Sigmoid colon (tissue), 4 donors: Measurements from ENCODE around the gene PROM2.

Experiments
- CTCF ChIP-seq, 4 experiments: fragments of 450-650 bp in 3 of 4; fragments of 200-600 bp in 1 of 4; IDR thresholded peaks; one replicate each; pipeline ENCODE4 v1.5.1; 2016 to 2019; ENCODE audit warnings: antibody characterized with exemption in 4 of 4, mild to moderate bottlenecking in 3 of 4, moderate library complexity in 2 of 4
- EP300 ChIP-seq, 4 donors: sonication (generic); formaldehyde crosslinking; IDR thresholded peaks; one replicate each; pipeline ENCODE4 v1.6.1; 2017; ENCODE audit warnings: antibody characterized with exemption in 4 of 4
- POLR2A ChIP-seq, 2 donors: fragments of 450-650 bp; IDR thresholded peaks; one replicate each; pipeline ENCODE4 v1.6.1; 2016; ENCODE audit warnings: antibody characterized with exemption in 2 of 2, mild to moderate bottlenecking in 2 of 2, moderate library complexity in 2 of 2

- TF ChIP-seq POLR2A (IDR thresholded peaks at IDR 0.05) (no peak), CTCF (IDR thresholded peaks at IDR 0.05) (no peak), EP300 (IDR thresholded peaks at IDR 0.05) (no peak)
Observed at GRCh38 chr2:95305380-95306061, 31.3 kb downstream of the PROM2 start.
